Breast epithelium (tissue), 3 donors: ENCODE results near the gene TSNAX.

ENCODE experiments used
- CTCF ChIP-seq, 3 donors: fragments of 450-650 bp; IDR thresholded peaks; one replicate each; pipeline ENCODE4 v1.5.1; 2016 to 2017; ENCODE audit warnings: antibody characterized with exemption in 3 of 3, mild to moderate bottlenecking in 3 of 3, moderate library complexity in 3 of 3
- POLR2A ChIP-seq: fragments of 450-650 bp; IDR thresholded peaks from one replicate; pipeline ENCODE4 v1.6.1; 2016; ENCODE audit warnings: antibody characterized with exemption, mild to moderate bottlenecking, moderate library complexity
- POLR2AphosphoS5 ChIP-seq, 3 donors: sonication (generic); formaldehyde crosslinking; IDR thresholded peaks; one replicate each; pipeline ENCODE4 v1.6.1; 2017; ENCODE audit warnings: antibody characterized with exemption in 3 of 3

DNA sequence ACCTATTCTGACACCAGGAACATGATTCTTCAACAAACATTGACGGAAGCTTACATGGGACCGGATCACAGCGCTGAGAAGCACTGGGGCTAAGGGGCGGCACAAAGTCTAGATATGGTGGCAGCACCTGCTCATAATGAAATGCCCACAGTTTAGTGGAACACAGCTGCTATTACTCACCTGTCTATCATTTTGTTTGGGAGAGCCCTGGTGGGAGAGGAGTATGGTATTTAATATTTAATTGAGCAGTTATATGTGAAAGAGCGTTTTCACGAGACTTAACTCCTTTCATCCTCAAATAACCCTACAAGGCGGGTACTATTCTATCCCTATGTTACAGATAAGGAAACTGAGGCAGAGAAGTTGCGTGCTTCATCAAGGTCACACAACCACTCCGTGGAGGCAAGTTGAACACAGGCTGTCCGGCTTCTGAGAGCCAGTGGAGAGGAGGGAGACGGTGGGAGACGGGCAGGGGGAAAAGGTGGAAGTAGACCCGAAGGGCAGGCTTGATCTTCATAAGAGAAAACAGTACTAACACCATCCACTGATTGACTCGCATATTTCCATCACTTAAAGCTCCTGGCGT lies 790 bp upstream of the TSNAX start:
- TF ChIP-seq POLR2AphosphoS5 (IDR thresholded peaks at IDR 0.05) (no peak), CTCF (IDR thresholded peaks at IDR 0.05) (no peak), POLR2A (no peak)
